CD8-positive, alpha-beta memory T cell (primary cell): ENCODE measurements around the gene RSU1. TPM values are rescaled to one million over a fixed set of nuclear protein-coding genes. Genes with fewer than 3 reads are reported as not detected.

Experiments used
- CTCF ChIA-PET: fragments of 350-600 bp; sonication (Branson Sonifier 250); formaldehyde crosslinking; loops from one replicate; lab custom pipeline; 2021; ENCODE audit warnings: antibody characterized with exemption; lab: Charles Lee
- POLR2A ChIA-PET: fragments of 350-600 bp; sonication (Branson Sonifier 250); formaldehyde crosslinking; loops from one replicate; lab custom pipeline; 2021; ENCODE audit warnings: antibody characterized with exemption; lab: Charles Lee
- DNase-seq, 5 donors: peaks; one replicate each; pipeline versions ENCODE4 v3.0.0 to v3.0.0-alpha.2; 2020 to 2022; ENCODE audit warnings: mixed read lengths in 1 of 5
- H3K27ac ChIP-seq: one replicate; pipeline ENCODE4 v1.7.0; 2013; ENCODE audit warnings: low read depth, mild to moderate bottlenecking, low read length, moderate library complexity
- H3K27me3 ChIP-seq: 2 replicates; pipeline ENCODE4 v1.7.0; 2013; ENCODE audit warnings: low read length, mild to moderate bottlenecking; ENCODE audit not compliant: insufficient read depth, poor library complexity, severe bottlenecking
- H3K36me3 ChIP-seq: 2 replicates; pipeline ENCODE4 v1.7.0; 2013; ENCODE audit warnings: mild to moderate bottlenecking, low read length, moderate library complexity; ENCODE audit not compliant: insufficient read depth
- H3K4me1 ChIP-seq: 2 replicates; pipeline ENCODE4 v1.7.0; 2013; ENCODE audit warnings: mild to moderate bottlenecking, low read length, moderate library complexity; ENCODE audit not compliant: insufficient read depth
- H3K4me3 ChIP-seq: 2 replicates; pipeline ENCODE4 v1.7.0; 2013; ENCODE audit warnings: mild to moderate bottlenecking, low read length
- H3K9me3 ChIP-seq: 2 replicates; pipeline ENCODE4 v1.7.0; 2013; ENCODE audit warnings: mild to moderate bottlenecking, low read length
- H3K27ac Mint-ChIP-seq, 8 donors: one replicate each; pipeline ENCODE4 v1.8.0; 2020 to 2021; ENCODE audit warnings: mixed read lengths in 8 of 8, mild to moderate bottlenecking in 6 of 8, inconsistent platforms in 3 of 8, moderate library complexity in 3 of 8
- H3K27me3 Mint-ChIP-seq, 2 donors: one replicate each; pipeline ENCODE4 v1.8.0; 2020 to 2021; ENCODE audit warnings: mixed read lengths in 2 of 2, mild to moderate bottlenecking in 1 of 2, moderate library complexity in 1 of 2
- H3K36me3 Mint-ChIP-seq, 3 donors: one replicate each; pipeline ENCODE4 v1.8.0; 2020 to 2021; ENCODE audit warnings: mixed read lengths in 3 of 3, inconsistent platforms in 1 of 3, mild to moderate bottlenecking in 1 of 3
- H3K4me1 Mint-ChIP-seq, 3 donors: one replicate each; pipeline ENCODE4 v1.8.0; 2020 to 2021; ENCODE audit warnings: mixed read lengths in 3 of 3, inconsistent platforms in 1 of 3, mild to moderate bottlenecking in 1 of 3
- H3K4me3 Mint-ChIP-seq, 7 donors: one replicate each; pipeline ENCODE4 v1.8.0; 2020 to 2021; ENCODE audit warnings: mixed read lengths in 7 of 7, mild to moderate bottlenecking in 6 of 7, moderate library complexity in 4 of 7, inconsistent platforms in 2 of 7
- H3K9me3 Mint-ChIP-seq, 5 donors: one replicate each; pipeline ENCODE4 v1.8.0; 2020 to 2022; ENCODE audit warnings: mixed read lengths in 5 of 5, mild to moderate bottlenecking in 3 of 5, moderate library complexity in 2 of 5, inconsistent platforms in 1 of 5
- polyA plus RNA-seq: library from polyadenylated mRNA; unstranded; fragments of 300-500 nt; fragmentation: Illumina TruSeq; gene quantifications from one replicate; pipeline ENCODE4 v1.2.3, GENCODE V29; 2021
- total RNA-seq, 2 experiments: library from RNA; stranded (reverse); gene quantifications; one replicate each; pipeline ENCODE4 v1.2.3, GENCODE V29; 2021

Gene RSU1
- total and polyA plus RNA-seq, 3 experiments from 2014 or later, result 66.4 to 132 (median 68.5) TPM

DNA sequence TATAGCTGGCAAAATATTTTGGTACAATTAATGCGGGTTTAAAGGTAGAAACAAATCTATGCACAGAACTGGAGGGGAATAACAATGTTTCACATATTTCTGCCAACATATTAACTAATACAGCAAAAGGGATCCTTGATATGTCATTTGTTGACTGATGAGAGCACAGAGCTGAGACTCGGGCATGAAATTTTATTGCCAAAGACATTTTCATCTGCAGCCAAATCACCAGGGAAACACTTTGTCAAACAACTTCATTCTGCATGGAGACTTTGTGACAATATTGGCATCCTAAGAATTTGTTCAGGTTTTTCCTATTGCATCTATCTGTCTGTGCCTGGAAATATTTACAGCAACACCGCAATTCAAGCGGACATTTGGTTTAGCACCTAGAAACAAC lies 177.8 kb downstream of the RSU1 start:
- no peak overlapping the region for H3K27ac ChIP-seq
- POLR2A ChIA-PET, result no interaction called here

DNA sequence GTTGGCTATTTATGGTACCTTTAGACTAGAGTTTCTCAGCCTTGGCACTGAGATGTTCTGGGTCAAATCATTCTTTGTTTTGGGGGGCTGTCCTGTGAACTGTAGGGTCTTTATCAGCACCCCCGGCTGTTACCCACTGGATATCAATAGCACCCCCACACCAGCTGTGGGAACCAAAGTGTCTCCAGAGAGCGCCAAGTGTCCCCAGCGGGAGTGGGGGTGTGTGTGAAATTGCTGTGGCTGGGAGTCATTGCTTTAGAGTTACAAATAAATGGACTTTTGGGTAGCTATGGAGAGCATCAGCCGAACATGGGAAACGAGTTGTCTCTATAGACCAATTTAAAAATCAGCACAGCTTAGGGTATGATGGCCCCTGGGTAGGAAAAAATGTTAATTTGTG lies 184.2 kb downstream of the RSU1 start:
- H3K9me3 ChIP-seq, result no peaks in the 10 kb centered on the region
- Mint-ChIP-seq H3K27ac (no peak overlapping the region), H3K9me3 (no peaks in the 10 kb centered on the region), H3K36me3 (peaks cover 8 to 19% (median 12%) of the 10 kb centered on the region in 3 donors), H3K4me1 (peaks cover 0 to 5% (median 0%) of the 10 kb centered on the region in 3 donors), H3K27me3 (no peaks in the 10 kb centered on the region), H3K4me3 (no peak overlapping the region)
- ChIA-PET CTCF (no interaction called here), POLR2A (no interaction called here)
- H3K36me3 ChIP-seq, result no peaks in the 10 kb centered on the region
- no peak overlapping the region for H3K4me3 ChIP-seq
- no peak overlapping the region for H3K27ac ChIP-seq
- no peak for DNase-seq
- no peaks in the 10 kb centered on the region for H3K27me3 ChIP-seq
- H3K4me1 ChIP-seq, result no peaks in the 10 kb centered on the region

More for the DNA sequence above, 177.8 kb downstream of the RSU1 start:
- Histone ChIP-seq H3K36me3 (no peaks in the 10 kb centered on the region), H3K27me3 (no peaks in the 10 kb centered on the region), H3K9me3 (no peaks in the 10 kb centered on the region), H3K4me1 (no peaks in the 10 kb centered on the region), H3K4me3 (no peak overlapping the region)
- DNase-seq, result no peak
- Mint-ChIP-seq H3K9me3 (no peaks in the 10 kb centered on the region), H3K4me1 (peaks cover 18 to 27% (median 26%) of the 10 kb centered on the region in 3 donors), H3K36me3 (peaks cover 4 to 18% (median 10%) of the 10 kb centered on the region in 3 donors), H3K27me3 (no peaks in the 10 kb centered on the region), H3K4me3 (no peak overlapping the region), H3K27ac (no peak overlapping the region)
- CTCF ChIA-PET, result no interaction called here

DNA sequence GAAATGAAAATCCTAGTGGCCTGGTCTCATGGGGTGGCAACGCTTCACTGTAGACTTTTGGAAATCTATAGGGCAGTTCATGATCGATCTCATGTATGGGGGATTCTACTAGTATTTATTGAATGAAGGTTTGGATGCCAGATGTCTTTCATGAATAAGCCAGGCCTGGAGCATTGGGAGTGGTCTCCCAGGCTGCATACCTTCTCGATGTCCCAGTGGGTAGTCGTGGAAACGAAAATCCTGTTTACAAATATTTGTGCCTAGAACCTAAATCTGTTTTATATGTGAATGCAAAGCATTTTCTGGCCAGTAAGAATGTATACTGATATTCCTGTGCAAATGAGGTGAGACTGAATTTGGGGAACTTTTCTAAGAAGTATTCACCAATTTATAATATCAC lies 190.5 kb downstream of the RSU1 start:
- H3K4me3 ChIP-seq, result no peak overlapping the region
- Mint-ChIP-seq H3K27ac (no peak overlapping the region), H3K36me3 (peaks cover 23 to 54% (median 31%) of the 10 kb centered on the region in 3 donors), H3K4me1 (peaks cover 0 to 2% (median 0%) of the 10 kb centered on the region in 3 donors), H3K4me3 (no peak overlapping the region), H3K27me3 (no peaks in the 10 kb centered on the region), H3K9me3 (peaks cover 2 to 8% (median 6%) of the 10 kb centered on the region in 5 donors)
- no peaks in the 10 kb centered on the region for H3K9me3 ChIP-seq
- DNase-seq, result no peak
- ChIA-PET CTCF (no interaction called here), POLR2A (no interaction called here)
- H3K27me3 ChIP-seq, result no peaks in the 10 kb centered on the region
- no peaks in the 10 kb centered on the region for H3K4me1 ChIP-seq
- H3K36me3 ChIP-seq, result no peaks in the 10 kb centered on the region
- H3K27ac ChIP-seq, result no peak overlapping the region

DNA sequence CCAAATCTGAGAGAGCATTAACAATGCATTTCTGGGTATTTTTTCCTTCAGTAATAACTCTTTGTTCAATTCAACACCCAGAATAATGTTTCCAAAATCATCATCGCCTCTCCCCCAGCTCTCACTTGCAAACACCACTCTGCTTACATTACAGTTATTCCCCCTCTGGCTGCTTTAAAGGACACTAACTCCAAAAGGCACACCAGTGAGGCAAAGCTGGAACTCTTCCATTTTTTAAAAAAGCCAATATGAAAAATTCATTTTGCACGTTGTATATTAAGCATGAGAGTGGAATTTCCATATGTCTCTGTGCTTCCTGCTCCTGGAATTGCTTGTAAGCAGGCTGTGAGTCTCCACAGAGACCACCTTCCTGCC lies 204.3 kb downstream of the RSU1 start:
- no peak overlapping the region for H3K27ac ChIP-seq
- H3K27me3 Mint-ChIP-seq, result no peaks in the 10 kb centered on the region
- DNase-seq, result no peak
- POLR2A ChIA-PET, result no interaction called here
- peaks cover 10 to 25% (median 19%) of the 10 kb centered on the region in 5 donors for H3K9me3 Mint-ChIP-seq
- peaks cover 6 to 64% (median 14%) of the 10 kb centered on the region in 3 donors for H3K36me3 Mint-ChIP-seq
- H3K4me1 Mint-ChIP-seq, result peaks cover 0 to 6% (median 0%) of the 10 kb centered on the region in 3 donors
- no peaks in the 10 kb centered on the region for H3K9me3 ChIP-seq
- no peaks in the 10 kb centered on the region for H3K4me1 ChIP-seq
- H3K27ac Mint-ChIP-seq, result no peak overlapping the region
- H3K27me3 ChIP-seq, result no peaks in the 10 kb centered on the region
- H3K36me3 ChIP-seq, result no peaks in the 10 kb centered on the region
- no peak overlapping the region for H3K4me3 ChIP-seq
- no peak overlapping the region for H3K4me3 Mint-ChIP-seq
- CTCF ChIA-PET, result no interaction called here

DNA sequence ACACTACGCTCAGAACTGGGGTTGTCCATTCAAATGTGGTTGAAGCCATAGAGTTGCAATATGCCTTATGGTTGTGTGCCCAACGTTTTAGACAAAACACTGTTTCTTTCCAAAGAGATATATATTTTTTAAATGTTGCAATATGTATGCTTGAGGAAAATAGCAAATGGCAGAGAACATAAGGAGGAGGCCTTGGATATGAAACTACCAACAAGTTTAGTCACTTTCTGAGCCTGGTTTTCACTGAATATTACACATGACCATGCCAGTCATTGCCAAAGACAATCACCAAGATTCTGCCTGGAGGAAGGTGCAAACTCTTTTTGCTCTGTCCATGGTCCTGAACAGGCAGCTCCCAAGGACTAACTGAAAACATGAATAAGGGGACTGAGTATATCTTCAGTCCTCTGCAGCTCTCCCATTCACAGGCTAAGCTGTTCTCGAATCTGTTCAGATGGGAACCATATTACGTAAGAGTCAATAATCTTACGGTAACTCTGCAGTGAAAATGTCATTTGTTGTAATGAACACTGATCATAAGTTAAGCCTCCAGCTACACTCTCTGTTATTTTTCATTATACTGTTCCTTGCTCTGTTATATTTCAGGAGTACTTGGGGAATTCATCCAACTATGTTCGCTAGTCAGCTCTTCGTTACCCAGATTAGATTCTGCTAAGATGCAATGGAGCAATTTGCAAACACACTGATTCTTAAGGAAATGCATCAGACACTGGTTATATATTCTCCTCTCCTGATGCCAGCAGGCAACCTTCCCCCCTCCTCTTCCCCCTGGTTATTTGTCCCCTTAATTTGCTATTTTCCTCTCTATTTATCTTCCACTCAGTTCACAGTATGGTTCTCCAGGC lies 204.9 kb downstream of the RSU1 start:
- CTCF ChIA-PET, result no interaction called here
- H3K27ac ChIP-seq, result no peak overlapping the region
- H3K36me3 ChIP-seq, result no peaks in the 10 kb centered on the region
- H3K4me1 ChIP-seq, result no peaks in the 10 kb centered on the region
- no peaks in the 10 kb centered on the region for H3K9me3 ChIP-seq
- peaks cover 6 to 58% (median 19%) of the 10 kb centered on the region in 3 donors for H3K36me3 Mint-ChIP-seq
- DNase-seq, result no peak
- POLR2A ChIA-PET, result no interaction called here
- H3K4me3 ChIP-seq, result no peak overlapping the region
- H3K27ac Mint-ChIP-seq, result no peak overlapping the region
- H3K9me3 Mint-ChIP-seq, result peaks cover 10 to 24% (median 14%) of the 10 kb centered on the region in 5 donors
- no peak overlapping the region for H3K4me3 Mint-ChIP-seq
- peaks cover 0 to 6% (median 0%) of the 10 kb centered on the region in 3 donors for H3K4me1 Mint-ChIP-seq
- no peaks in the 10 kb centered on the region for H3K27me3 Mint-ChIP-seq
- H3K27me3 ChIP-seq, result no peaks in the 10 kb centered on the region

DNA sequence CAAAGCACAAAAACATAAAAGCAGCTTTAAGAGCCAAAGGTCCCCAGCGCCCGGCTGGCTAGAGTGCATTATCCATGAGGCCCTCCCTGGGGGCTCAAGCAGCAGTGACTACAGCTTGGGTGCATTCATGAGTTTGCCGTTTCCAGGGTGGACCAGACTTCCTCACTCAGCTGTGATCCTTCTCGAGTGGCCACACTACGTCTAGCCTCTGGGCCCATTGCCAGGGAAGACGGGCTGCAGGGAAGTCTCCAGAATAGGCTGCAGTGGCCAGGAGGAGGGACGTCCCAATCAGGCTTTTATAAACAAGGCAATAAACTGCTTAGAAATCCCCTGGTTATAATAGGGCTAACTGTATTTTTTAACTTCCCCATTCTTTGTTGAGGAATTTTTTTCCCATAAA lies 206.2 kb downstream of the RSU1 start:
- H3K27me3 ChIP-seq, result no peaks in the 10 kb centered on the region
- H3K27me3 Mint-ChIP-seq, result no peaks in the 10 kb centered on the region
- CTCF ChIA-PET, result no interaction called here

DNA sequence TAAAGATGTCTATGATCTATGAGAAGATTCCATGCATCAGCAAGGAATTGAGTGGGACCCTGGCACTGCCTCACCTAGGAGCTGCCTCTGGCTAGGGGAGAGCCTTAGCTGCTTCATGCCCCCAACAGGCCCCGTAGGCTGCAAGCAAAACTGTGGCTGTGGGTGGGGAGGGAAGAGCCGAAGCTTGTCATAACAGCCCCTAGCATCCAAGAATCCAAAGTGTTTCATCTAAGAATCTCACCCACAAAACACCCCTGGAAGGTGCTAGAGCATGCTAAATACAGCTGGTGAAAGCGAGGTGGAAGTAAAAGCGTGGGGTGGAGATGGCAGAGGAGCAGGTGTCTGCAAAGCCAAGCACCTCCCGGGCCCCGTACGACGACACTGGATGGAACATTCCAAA lies 208.0 kb downstream of the RSU1 start:
- Histone ChIP-seq H3K36me3 (no peaks in the 10 kb centered on the region), H3K4me1 (no peaks in the 10 kb centered on the region), H3K4me3 (no peak overlapping the region), H3K9me3 (no peaks in the 10 kb centered on the region), H3K27ac (no peak overlapping the region), H3K27me3 (no peaks in the 10 kb centered on the region)
- Mint-ChIP-seq H3K27me3 (no peaks in the 10 kb centered on the region), H3K9me3 (no peaks in the 10 kb centered on the region), H3K27ac (no peak overlapping the region), H3K4me3 (no peak overlapping the region), H3K4me1 (no peaks in the 10 kb centered on the region), H3K36me3 (peaks cover 6 to 41% (median 24%) of the 10 kb centered on the region in 3 donors)
- CTCF ChIA-PET, result no interaction called here
- POLR2A ChIA-PET, result no interaction called here
- no peak for DNase-seq

More for the DNA sequence above, 206.2 kb downstream of the RSU1 start:
- Mint-ChIP-seq H3K4me1 (peaks cover 0 to 3% (median 0%) of the 10 kb centered on the region in 3 donors), H3K36me3 (peaks cover 8 to 53% (median 24%) of the 10 kb centered on the region in 3 donors), H3K27ac (no peak overlapping the region), H3K9me3 (peaks cover 5 to 14% (median 7%) of the 10 kb centered on the region in 5 donors), H3K4me3 (no peak overlapping the region)
- no peaks in the 10 kb centered on the region for H3K4me1 ChIP-seq
- no peak overlapping the region for H3K4me3 ChIP-seq
- no peaks in the 10 kb centered on the region for H3K36me3 ChIP-seq
- no peaks in the 10 kb centered on the region for H3K9me3 ChIP-seq
- no peak for DNase-seq
- POLR2A ChIA-PET, result no interaction called here
- no peak overlapping the region for H3K27ac ChIP-seq

DNA sequence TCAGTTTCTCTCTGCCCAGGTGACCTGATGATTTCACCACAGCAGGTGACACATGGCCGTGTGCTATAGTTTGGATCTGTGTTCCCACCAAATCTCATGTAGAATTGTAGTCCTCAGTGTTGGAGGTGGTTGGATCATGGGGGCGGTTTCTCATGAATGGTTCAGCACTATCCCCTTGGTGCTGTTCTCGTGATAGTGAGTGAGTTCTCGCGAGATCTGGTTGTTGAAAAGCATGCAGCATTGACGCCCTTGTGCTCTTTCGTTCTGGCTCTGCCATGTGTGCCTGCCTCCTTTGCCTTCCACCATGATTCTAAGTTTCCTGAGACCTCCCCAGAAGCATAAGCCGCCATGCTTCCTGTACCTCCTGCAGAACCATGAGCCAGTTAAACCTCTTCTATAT lies 210.3 kb downstream of the RSU1 start:
- peaks cover 0 to 1% (median 0%) of the 10 kb centered on the region in 3 donors for H3K4me1 Mint-ChIP-seq
- H3K4me3 Mint-ChIP-seq, result no peak overlapping the region
- DNase-seq, result no peak
- no peaks in the 10 kb centered on the region for H3K27me3 Mint-ChIP-seq
- H3K27ac Mint-ChIP-seq, result no peak overlapping the region
- no peak overlapping the region for H3K4me3 ChIP-seq
- POLR2A ChIA-PET, result no interaction called here
- H3K4me1 ChIP-seq, result no peaks in the 10 kb centered on the region
- H3K36me3 Mint-ChIP-seq, result peaks cover 16 to 46% (median 34%) of the 10 kb centered on the region in 3 donors
- CTCF ChIA-PET, result no interaction called here
- no peaks in the 10 kb centered on the region for H3K9me3 ChIP-seq
- no peaks in the 10 kb centered on the region for H3K36me3 ChIP-seq
- H3K27ac ChIP-seq, result no peak overlapping the region
- no peaks in the 10 kb centered on the region for H3K27me3 ChIP-seq
- no peaks in the 10 kb centered on the region for H3K9me3 Mint-ChIP-seq
